Measurements from ENCODE around the gene ATP8B4. TPM values are rescaled to one million over a fixed set of nuclear protein-coding genes. Genes with fewer than 3 reads are reported as not detected.

Gene ATP8B4
- polyA plus RNA-seq, 1 experiment = 1.0 TPM

DNA sequence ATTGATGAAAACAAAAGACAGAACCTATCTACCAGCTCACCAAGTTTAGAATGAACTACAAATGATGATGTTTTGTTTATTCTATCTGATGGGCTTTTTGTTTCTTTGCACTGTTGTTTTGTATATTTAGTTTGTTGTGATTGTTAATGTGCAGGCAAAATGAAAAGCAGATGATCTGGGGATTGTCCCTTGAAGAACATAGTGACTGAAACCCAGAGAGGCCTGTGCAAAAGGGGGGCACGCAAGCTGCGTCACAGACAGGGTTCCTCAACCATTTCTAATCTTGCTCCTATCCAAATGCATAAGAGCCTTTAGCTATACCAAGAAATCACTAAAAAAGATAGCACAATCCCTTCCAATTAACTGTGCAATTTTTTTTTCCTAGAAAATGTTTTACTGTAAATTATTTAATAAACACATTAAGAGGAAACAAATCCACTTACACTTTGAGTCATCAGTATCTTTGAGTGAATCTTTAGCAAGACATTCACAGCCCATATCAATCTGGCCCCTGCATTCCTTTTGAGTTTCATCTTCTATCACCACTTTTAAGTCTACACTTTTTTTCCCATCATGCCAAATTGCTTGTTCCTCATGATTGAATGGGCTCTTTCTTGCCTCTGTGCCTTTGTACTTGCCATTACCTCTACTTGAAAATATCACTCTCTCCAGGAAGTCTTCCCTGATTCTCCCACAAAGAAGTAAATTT is 220.3 kb downstream of the ATP8B4 start:
- TF ChIP-seq CTCF (IDR thresholded peaks at IDR 0.05; ENCODE audit: low read depth, low read length) = no peak
- DNase-seq (ENCODE audit: low read depth, low spot score) = no peak
- Histone ChIP-seq H3K9me3 (ENCODE audit: control insufficient read depth, insufficient read depth, low read length) (no peaks in the 10 kb centered on the region), H3K4me3 (ENCODE audit: low read depth, low read length) (no peak overlapping the region), H3K27ac (ENCODE audit: low read depth, low read length) (no peak overlapping the region), H3K27me3 (ENCODE audit: control insufficient read depth, insufficient read depth, low read length) (no peaks in the 10 kb centered on the region)
- POLR2A ChIA-PET = no interaction called here
- CTCF ChIA-PET = no interaction called here

DNA sequence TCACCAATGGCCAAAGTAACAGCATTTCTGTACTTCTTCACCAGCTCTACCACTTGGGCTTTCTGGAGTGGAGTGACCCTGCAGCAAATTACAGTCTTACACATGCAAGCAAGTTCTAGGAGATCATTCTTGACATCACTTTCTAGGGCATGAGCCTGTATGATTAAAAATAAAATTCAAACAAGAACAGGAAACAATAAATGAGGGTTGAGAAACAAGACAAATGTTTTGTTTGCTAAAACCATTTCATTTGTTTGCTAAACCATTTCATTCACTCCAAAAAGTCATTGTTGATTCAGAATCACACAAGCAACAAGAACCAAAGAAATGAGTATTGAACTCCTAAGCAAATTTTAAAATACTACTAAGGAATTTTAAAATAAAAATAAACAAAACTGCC is 220.9 kb downstream of the ATP8B4 start:
- TF ChIP-seq CTCF (IDR thresholded peaks at IDR 0.05; ENCODE audit: low read depth, low read length) = no peak
- Histone ChIP-seq H3K4me3 (ENCODE audit: low read depth, low read length) (no peak overlapping the region), H3K9me3 (ENCODE audit: control insufficient read depth, insufficient read depth, low read length) (no peaks in the 10 kb centered on the region), H3K27me3 (ENCODE audit: control insufficient read depth, insufficient read depth, low read length) (no peaks in the 10 kb centered on the region), H3K27ac (ENCODE audit: low read depth, low read length) (no peak overlapping the region)
- DNase-seq (ENCODE audit: low read depth, low spot score) = no peak
- ChIA-PET CTCF (no interaction called here), POLR2A (no interaction called here)

- Histone ChIP-seq H3K4me3 (ENCODE audit: low read depth, low read length) (no peak overlapping the region), H3K27ac (ENCODE audit: low read depth, low read length) (no peak overlapping the region), H3K9me3 (ENCODE audit: control insufficient read depth, insufficient read depth, low read length) (no peaks in the 10 kb centered on the region), H3K27me3 (ENCODE audit: control insufficient read depth, insufficient read depth, low read length) (no peaks in the 10 kb centered on the region)
- no peak for DNase-seq (ENCODE audit: low read depth, low spot score)
- ChIA-PET CTCF (no interaction called here), POLR2A (no interaction called here)
- TF ChIP-seq CTCF (IDR thresholded peaks at IDR 0.05; ENCODE audit: low read depth, low read length) = no peak
Observed at GRCh38 chr15:49895347-49896223, 223.4 kb downstream of the ATP8B4 start.

DNA sequence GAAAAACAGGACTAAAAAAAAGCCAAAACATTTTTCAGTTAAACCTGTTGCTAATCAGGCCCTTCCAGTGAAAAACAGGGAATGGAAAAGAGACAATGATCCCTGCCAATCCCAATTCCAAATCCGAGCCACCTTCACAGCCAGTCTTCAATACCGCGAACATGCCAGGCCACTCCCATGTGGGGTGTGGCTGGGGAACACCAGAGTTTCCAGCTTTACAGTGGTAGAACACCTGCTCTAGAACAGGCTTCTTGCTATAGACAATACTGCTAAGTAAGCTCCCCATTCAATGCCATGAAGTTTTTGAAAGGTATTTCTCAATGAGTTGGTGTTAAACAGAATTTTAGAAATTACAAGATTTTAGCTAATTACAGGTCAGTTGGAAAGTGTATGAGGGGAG is 228.3 kb downstream of the ATP8B4 start:
- DNase-seq (ENCODE audit: low read depth, low spot score) = no peak
- Histone ChIP-seq H3K27ac (ENCODE audit: low read depth, low read length) (no peak overlapping the region), H3K9me3 (ENCODE audit: control insufficient read depth, insufficient read depth, low read length) (no peaks in the 10 kb centered on the region), H3K27me3 (ENCODE audit: control insufficient read depth, insufficient read depth, low read length) (no peaks in the 10 kb centered on the region), H3K4me3 (ENCODE audit: low read depth, low read length) (no peak overlapping the region)
- ChIA-PET CTCF (no interaction called here), POLR2A (no interaction called here)
- no peak for TF ChIP-seq CTCF (IDR thresholded peaks at IDR 0.05; ENCODE audit: low read depth, low read length)

DNA sequence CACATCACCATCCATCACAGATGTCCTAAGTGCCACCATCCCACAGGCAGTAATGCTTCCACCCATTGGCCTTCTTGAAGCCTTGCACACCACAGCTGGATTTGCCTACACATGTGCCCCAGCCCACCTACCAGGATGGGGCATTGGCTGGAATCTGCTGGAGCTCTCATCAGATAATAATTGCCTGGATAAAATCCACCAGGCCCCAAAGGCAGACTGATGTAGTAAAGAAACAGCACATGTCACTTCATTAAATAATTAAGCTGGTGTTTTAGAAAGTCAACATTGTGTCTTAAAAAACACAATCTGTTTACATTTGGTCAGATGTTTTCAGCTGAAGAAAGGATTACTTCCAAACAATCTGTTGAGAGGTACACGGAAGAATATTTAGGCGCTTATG is 229.5 kb downstream of the ATP8B4 start:
- ChIA-PET CTCF (interaction anchor here (1.1 kb wide), 1 partner anchor 7 kb away, joined by 4 read pairs; no protein-coding TSS in a partner anchor), POLR2A (no interaction called here)
- Histone ChIP-seq H3K9me3 (ENCODE audit: control insufficient read depth, insufficient read depth, low read length) (no peaks in the 10 kb centered on the region), H3K4me3 (ENCODE audit: low read depth, low read length) (no peak overlapping the region), H3K27me3 (ENCODE audit: control insufficient read depth, insufficient read depth, low read length) (no peaks in the 10 kb centered on the region), H3K27ac (ENCODE audit: low read depth, low read length) (no peak overlapping the region)
- DNase-seq (ENCODE audit: low read depth, low spot score) = no peak
- no peak for TF ChIP-seq CTCF (IDR thresholded peaks at IDR 0.05; ENCODE audit: low read depth, low read length)
